ENCODE measurements around the gene CST3.
"Not testable (repeated sequence)": the region's sequence is repeated elsewhere in the genome, so short reads cannot be mapped to it uniquely, and the experiment has no call there.

CST3 gene

GRCh38 chr20:23661002-23661429, 23.3 kb upstream of the CST3 start:
- DNase-seq: no peak

GRCh38 chr20:23659989-23660837, 22.5 kb upstream of the CST3 start:
- no peak for DNase-seq

- DNase-seq: not testable (repeated sequence)
These were observed 21.8 kb upstream of the CST3 start for GRCh38 chr20:23659610-23659988.

GRCh38 chr20:23658989-23659609, 21.3 kb upstream of the CST3 start:
- no peak for DNase-seq

GRCh38 chr20:23658336-23658735, 20.6 kb upstream of the CST3 start:
- no peak for DNase-seq

GRCh38 chr20:23657202-23657601, 19.4 kb upstream of the CST3 start:
- no peak for DNase-seq

GRCh38 chr20:23656372-23656771, 18.6 kb upstream of the CST3 start:
- no peak for DNase-seq

GRCh38 chr20:23655491-23656211, 17.9 kb upstream of the CST3 start:
- no peak for DNase-seq

DNA sequence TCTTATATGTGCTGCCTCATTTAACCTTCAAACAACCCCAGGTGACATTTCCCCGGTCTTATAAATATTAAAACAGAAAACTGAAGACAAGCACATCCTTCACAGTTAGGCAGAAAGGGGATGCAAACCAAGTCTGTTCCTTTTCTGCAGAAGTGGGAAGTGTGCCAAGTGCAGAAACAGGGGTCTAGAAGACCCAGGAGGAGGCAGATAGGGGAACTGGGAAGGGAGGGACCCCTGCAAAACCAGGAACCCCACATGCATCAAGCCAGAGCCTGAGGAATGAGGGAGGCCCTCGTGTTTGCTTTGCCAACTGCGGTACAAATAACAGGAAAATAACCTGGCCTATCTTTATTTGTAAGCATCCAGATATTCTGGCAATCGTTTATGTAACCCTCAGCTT, 17.0 kb upstream of the CST3 start:
- DNase-seq: no peak

- no peak for DNase-seq
These were observed 16.2 kb upstream of the CST3 start for GRCh38 chr20:23654000-23654399.

GRCh38 chr20:23653400-23653938, 15.7 kb upstream of the CST3 start:
- DNase-seq: no peak

DNA sequence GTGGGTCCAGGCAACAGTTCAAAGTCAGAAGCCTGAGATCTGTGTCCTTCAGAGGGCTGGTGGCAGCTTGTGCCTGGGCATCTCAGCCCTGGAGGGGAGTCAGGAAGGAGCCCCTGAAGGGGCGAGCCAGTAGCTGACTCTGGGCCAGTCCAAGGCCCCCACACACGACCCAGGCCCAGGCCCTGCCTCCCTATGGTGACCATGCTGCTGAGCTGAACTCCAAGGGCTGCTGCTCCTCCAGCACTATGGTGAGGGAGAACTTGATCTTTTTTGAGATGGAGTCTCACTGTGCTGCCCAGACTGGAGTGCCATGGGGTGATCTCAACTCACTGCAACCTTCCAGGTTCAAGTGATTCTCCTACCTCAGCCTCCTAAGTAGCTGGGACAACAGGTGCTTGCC, 15.2 kb upstream of the CST3 start:
- DNase-seq: no peak

GRCh38 chr20:23652371-23652770, 14.6 kb upstream of the CST3 start:
- DNase-seq: no peak

DNA sequence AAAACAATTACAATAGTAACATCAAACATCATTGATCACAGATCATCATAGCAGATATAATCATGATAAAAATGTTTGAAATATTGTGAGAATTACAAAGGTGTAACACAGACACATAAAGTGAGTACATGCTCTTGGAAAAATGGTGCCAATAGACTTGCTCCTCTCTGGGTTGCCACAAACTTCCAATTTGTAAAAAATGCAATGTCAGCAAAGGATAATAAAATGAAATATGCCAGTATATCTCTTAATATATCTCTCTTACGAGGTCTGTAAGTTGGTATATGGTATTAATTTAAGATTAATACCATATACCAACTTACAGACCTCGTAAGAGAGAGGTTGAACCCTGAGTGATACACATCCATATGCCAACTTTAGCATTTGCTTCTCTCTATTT, 13.4 kb upstream of the CST3 start:
- no peak for DNase-seq

DNA sequence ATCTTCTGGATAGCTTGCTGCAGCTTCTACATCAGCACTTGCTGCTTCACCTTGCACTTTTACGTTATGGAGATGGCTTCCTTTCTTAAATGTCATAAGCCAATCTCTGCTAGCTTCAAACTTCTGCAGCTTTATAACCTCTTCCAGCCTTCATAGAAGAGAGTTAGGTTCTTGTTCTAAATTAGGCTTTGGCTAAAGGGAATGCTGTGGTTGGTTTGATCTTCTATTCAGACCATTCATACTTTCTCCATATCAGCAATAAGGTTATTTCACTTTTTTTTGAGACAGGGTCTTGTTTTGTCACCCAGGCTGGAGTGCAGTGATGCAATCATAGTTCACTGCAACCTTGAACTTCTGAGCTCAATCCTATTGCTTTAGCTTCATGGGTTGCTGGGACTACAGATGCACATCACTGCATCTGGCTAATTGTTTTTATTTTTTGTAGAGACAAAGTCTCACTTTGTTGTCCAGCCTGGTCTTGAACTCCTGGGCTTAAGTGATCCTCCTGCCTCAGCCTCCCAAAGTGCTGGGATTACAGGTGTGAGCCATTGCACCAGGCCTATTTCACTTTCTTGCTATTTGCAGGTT, 12.2 kb upstream of the CST3 start:
- DNase-seq: no peak

DNA sequence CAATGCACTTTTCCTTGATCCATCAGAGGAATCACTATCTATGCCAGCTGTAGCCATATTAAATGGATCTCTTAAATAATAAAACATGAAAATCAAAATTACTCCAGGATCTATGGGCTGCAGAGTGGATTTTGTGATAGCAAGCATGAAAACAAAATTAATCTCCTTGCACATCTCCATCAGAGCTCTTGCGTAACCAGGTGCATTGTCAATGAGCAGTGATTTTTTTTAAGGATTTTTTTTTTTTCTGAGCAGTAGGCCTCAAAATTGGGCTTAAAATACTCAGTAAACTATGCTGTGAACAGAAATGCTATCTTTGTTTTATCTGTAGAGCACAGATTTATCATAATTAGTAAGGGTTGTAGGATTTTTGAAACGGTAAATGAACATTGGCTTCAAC, 11.5 kb upstream of the CST3 start:
- DNase-seq: no peak

DNA sequence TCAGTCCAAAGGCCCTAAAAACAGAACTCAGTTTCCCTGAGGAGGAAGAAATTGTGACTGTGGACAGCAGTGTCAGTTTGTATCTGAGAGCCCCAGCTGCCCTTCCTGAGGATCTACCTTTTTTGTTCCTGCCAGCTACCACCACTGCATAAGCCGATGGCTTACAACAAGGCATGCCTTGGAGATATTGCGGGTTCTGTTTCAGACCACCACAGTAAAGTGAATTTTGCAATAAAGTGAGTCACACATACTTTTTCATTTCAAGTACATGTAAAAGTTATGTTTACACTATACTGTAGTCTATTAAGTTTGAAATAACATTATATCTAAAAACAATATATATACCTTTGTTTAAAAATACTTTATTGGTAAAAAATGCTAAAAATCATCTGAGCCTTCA, 9.6 kb upstream of the CST3 start:
- DNase-seq: no peak

DNA sequence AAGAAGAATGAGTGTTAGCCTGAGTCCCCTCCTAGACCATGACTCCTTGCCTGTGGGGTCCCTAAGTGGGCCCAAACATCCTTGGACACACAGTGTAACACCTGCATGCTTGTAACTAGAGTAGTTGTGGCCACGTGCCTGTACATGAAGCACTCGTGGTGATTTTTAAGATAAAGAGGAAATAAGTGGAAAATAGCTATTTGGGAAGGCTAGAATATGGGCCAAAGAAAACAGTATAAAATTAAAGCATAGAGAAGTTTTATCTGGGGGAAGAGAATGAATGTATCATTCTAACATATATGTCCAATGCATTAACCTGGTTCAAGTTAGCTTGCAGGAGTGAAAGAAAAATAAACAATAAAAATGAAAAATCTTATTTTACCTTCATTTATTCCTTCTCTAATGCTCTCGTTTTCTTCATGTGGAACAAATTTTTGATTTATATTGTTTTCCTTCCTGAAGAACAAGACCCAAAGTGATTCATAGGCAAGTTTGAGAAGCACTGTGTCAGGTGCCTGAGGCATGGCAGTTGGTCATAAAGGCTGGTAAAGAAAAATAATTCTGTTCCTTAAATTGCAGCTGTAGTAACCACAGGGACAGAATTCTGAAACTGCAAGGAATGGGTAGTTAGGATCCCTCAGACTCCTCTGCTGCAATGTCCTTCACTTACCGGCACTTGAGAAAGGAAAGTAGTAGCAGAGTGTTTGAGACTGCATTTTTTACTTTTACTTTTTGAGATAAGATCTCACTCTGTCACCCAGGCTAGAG, 8.5 kb upstream of the CST3 start:
- DNase-seq: no peak

DNA sequence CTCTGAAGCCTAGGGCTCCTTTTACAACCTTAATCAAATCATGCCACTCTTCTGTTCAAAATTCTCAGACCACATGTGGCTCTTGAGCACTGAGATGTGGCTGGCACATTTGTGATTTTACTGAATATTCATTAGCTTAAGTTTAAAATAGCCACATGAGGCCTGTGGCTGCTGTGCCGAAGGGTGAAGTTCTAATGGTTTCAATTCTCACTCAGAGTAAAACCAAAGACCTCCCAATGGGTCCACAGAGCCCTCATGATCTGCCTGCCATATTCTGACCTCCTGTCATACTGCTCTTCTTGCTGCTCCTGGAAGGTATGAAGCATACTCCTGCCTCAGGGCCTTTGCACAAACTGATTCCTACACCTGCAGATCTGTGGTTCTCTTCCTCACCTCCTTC, 7.8 kb upstream of the CST3 start:
- no peak for DNase-seq

- no peak for DNase-seq
These were observed 6.4 kb upstream of the CST3 start for GRCh38 chr20:23644164-23644563.

GRCh38 chr20:23643659-23644058, 5.9 kb upstream of the CST3 start:
- no peak for DNase-seq
